Measurements from ENCODE around the gene PIK3R5.

The PIK3R5 gene

DNA sequence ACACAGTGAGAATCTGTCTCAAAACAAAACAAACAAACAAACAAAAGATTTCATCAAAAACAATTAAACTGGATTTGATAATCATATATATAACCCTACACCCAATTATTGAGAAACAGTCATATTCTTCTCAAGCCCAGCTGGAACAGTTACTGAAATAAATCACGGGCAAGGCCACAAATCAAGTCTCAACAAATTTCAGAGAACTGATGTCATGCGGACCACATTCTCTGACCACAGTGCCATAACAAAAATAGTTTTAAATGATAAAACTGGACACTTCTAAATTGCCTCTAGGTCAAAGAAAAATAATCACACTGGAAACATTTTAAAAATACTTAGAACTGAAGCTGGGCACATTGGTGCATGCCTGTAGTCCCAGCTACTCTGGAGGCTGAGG lies 15.9 kb upstream of the PIK3R5 start:
- H3K4me3 ChIP-seq (ENCODE audit: low read length), result no peak overlapping the region
- no peak overlapping the region for H3K9ac ChIP-seq (ENCODE audit: low read length)
- no peaks in the 10 kb centered on the region for H3K36me3 ChIP-seq (ENCODE audit: control insufficient read depth, low read depth, low read length)
- no peaks in the 10 kb centered on the region for H3K9me3 ChIP-seq (ENCODE audit: control insufficient read depth, low read depth, low read length)
- no peaks in the 10 kb centered on the region for H3K27me3 ChIP-seq (ENCODE audit: control insufficient read depth, insufficient read depth, low read length)
- no peak overlapping the region for H3K27ac ChIP-seq (ENCODE audit: low read length)
- H3K4me1 ChIP-seq (ENCODE audit: control insufficient read depth, low read depth, low read length), result no peaks in the 10 kb centered on the region

GRCh38 chr17:8979715-8980114 lies 14.2 kb upstream of the PIK3R5 start:
- no peaks in the 10 kb centered on the region for H3K36me3 ChIP-seq (ENCODE audit: control insufficient read depth, low read depth, low read length)
- no peaks in the 10 kb centered on the region for H3K4me1 ChIP-seq (ENCODE audit: control insufficient read depth, low read depth, low read length)
- no peak overlapping the region for H3K4me3 ChIP-seq (ENCODE audit: low read length)
- no peak overlapping the region for H3K9ac ChIP-seq (ENCODE audit: low read length)
- no peaks in the 10 kb centered on the region for H3K9me3 ChIP-seq (ENCODE audit: control insufficient read depth, low read depth, low read length)
- H3K27ac ChIP-seq (ENCODE audit: low read length), result no peak overlapping the region
- H3K27me3 ChIP-seq (ENCODE audit: control insufficient read depth, insufficient read depth, low read length), result no peaks in the 10 kb centered on the region

GRCh38 chr17:8976638-8977037 lies 11.1 kb upstream of the PIK3R5 start:
- H3K4me1 ChIP-seq (ENCODE audit: control insufficient read depth, low read depth, low read length), result no peaks in the 10 kb centered on the region
- no peaks in the 10 kb centered on the region for H3K9me3 ChIP-seq (ENCODE audit: control insufficient read depth, low read depth, low read length)
- no peak overlapping the region for H3K27ac ChIP-seq (ENCODE audit: low read length)
- no peaks in the 10 kb centered on the region for H3K36me3 ChIP-seq (ENCODE audit: control insufficient read depth, low read depth, low read length)
- H3K4me3 ChIP-seq (ENCODE audit: low read length), result no peak overlapping the region
- no peaks in the 10 kb centered on the region for H3K27me3 ChIP-seq (ENCODE audit: control insufficient read depth, insufficient read depth, low read length)
- no peak overlapping the region for H3K9ac ChIP-seq (ENCODE audit: low read length)

DNA sequence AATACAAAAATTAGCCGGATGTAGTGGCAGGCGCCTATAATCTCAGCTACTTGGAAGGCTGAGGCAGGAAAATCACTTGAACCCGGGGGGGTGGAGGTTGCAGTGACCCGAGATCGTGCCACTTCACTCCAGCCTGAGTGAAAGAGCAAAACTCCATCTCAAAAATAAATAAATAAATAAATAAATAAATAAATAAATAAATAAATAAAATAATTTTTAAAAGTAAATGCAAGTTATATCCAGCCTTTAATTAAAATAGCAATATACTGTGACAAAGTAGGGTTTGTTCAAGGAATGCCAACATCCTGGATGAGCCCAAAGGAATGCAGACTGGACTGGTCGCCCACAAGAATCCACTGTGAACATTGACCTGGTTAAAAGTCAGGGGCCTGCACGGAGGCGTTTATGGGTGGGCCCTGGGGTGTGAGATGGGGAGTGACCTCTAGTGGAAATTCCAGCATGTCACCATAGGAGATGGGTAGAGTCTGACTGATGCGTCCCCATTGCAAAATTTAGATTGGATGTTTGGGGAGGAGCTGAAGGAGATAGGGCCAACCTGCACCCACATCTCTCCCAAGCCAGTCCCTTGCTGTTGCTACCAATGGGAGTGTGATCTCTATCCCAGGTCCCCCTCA lies 9.7 kb upstream of the PIK3R5 start:
- Histone ChIP-seq H3K9me3 (ENCODE audit: control insufficient read depth, low read depth, low read length) (no peaks in the 10 kb centered on the region), H3K4me3 (ENCODE audit: low read length) (no peak overlapping the region), H3K36me3 (ENCODE audit: control insufficient read depth, low read depth, low read length) (no peaks in the 10 kb centered on the region), H3K9ac (ENCODE audit: low read length) (no peak overlapping the region), H3K4me1 (ENCODE audit: control insufficient read depth, low read depth, low read length) (no peaks in the 10 kb centered on the region), H3K27ac (ENCODE audit: low read length) (no peak overlapping the region), H3K27me3 (ENCODE audit: control insufficient read depth, insufficient read depth, low read length) (no peaks in the 10 kb centered on the region)

- Histone ChIP-seq H3K27ac (ENCODE audit: low read length) (no peak overlapping the region), H3K9me3 (ENCODE audit: control insufficient read depth, low read depth, low read length) (no peaks in the 10 kb centered on the region), H3K36me3 (ENCODE audit: control insufficient read depth, low read depth, low read length) (no peaks in the 10 kb centered on the region), H3K27me3 (ENCODE audit: control insufficient read depth, insufficient read depth, low read length) (peaks cover 24% of the 10 kb centered on the region), H3K4me1 (ENCODE audit: control insufficient read depth, low read depth, low read length) (peaks cover 3% of the 10 kb centered on the region), H3K4me3 (ENCODE audit: low read length) (no peak overlapping the region), H3K9ac (ENCODE audit: low read length) (no peak overlapping the region)
Observed at GRCh38 chr17:8969901-8970300, 4.4 kb upstream of the PIK3R5 start.

DNA sequence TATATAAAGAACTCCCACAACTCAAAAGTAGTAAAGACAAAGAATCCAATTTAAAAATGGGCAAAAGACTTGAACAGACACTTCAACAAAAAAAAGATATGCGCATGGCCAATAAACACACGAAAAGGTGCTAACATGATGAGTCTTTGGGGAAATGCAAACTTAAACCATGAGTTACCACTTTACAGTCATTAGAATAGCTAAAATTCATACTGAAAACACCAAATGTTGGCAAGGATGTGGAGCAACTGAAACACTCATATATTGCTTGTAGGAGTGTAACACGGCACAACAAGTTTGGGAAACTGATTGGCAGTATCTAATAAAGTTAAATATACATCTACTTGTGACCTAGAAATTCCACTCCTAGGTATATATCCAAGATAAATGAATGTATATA lies 3.0 kb upstream of the PIK3R5 start:
- Histone ChIP-seq H3K4me1 (ENCODE audit: control insufficient read depth, low read depth, low read length) (peaks cover 3% of the 10 kb centered on the region), H3K36me3 (ENCODE audit: control insufficient read depth, low read depth, low read length) (no peaks in the 10 kb centered on the region), H3K9ac (ENCODE audit: low read length) (no peak overlapping the region), H3K4me3 (ENCODE audit: low read length) (no peak overlapping the region), H3K27me3 (ENCODE audit: control insufficient read depth, insufficient read depth, low read length) (peaks cover 37% of the 10 kb centered on the region), H3K9me3 (ENCODE audit: control insufficient read depth, low read depth, low read length) (no peaks in the 10 kb centered on the region), H3K27ac (ENCODE audit: low read length) (no peak overlapping the region)

GRCh38 chr17:8967861-8968260 lies 2.4 kb upstream of the PIK3R5 start:
- peaks cover 37% of the 10 kb centered on the region for H3K27me3 ChIP-seq (ENCODE audit: control insufficient read depth, insufficient read depth, low read length)

GRCh38 chr17:8966926-8967325 lies 1.4 kb upstream of the PIK3R5 start:
- Histone ChIP-seq H3K27me3 (ENCODE audit: control insufficient read depth, insufficient read depth, low read length) (peaks cover 37% of the 10 kb centered on the region), H3K9me3 (ENCODE audit: control insufficient read depth, low read depth, low read length) (no peaks in the 10 kb centered on the region), H3K4me1 (ENCODE audit: control insufficient read depth, low read depth, low read length) (peaks cover 3% of the 10 kb centered on the region), H3K27ac (ENCODE audit: low read length) (no peak overlapping the region), H3K9ac (ENCODE audit: low read length) (no peak overlapping the region), H3K4me3 (ENCODE audit: low read length) (no peak overlapping the region), H3K36me3 (ENCODE audit: control insufficient read depth, low read depth, low read length) (no peaks in the 10 kb centered on the region)

More at GRCh38 chr17:8967861-8968260, 2.4 kb upstream of the PIK3R5 start:
- Histone ChIP-seq H3K36me3 (ENCODE audit: control insufficient read depth, low read depth, low read length) (no peaks in the 10 kb centered on the region), H3K9me3 (ENCODE audit: control insufficient read depth, low read depth, low read length) (no peaks in the 10 kb centered on the region), H3K4me3 (ENCODE audit: low read length) (no peak overlapping the region), H3K27ac (ENCODE audit: low read length) (no peak overlapping the region), H3K9ac (ENCODE audit: low read length) (no peak overlapping the region), H3K4me1 (ENCODE audit: control insufficient read depth, low read depth, low read length) (peaks cover 3% of the 10 kb centered on the region)

DNA sequence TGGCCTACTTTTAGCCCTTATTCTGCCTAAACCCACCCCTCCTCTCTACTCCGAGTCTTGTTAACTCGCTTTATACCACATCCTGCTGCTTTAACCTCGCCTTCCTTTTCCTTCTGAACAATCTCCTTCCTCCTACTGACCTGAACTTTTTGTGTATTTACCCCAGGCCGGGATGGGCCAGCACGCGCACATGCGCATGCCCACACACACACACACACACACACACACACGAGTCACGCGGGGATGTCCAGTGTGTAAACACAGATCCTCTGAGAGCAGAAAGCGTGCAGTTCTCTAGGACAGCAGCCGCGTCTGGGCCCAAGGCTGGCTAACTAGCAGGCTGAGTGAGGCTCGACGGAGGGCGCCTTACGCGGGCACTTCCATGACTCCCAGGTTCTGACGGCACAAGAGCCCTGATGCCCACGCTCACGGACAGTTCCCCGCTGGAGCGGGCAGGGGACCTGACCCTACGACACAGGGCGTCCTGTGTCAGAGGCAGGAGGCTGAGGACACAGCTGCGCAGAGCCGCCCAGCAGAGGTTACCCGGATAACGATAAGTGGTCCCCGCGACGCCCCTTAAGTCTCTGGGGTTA lies 610 bp downstream of the PIK3R5 start:
- Histone ChIP-seq H3K36me3 (ENCODE audit: control insufficient read depth, low read depth, low read length) (no peaks in the 10 kb centered on the region), H3K9me3 (ENCODE audit: control insufficient read depth, low read depth, low read length) (no peaks in the 10 kb centered on the region), H3K27me3 (ENCODE audit: control insufficient read depth, insufficient read depth, low read length) (peaks cover 37% of the 10 kb centered on the region), H3K9ac (ENCODE audit: low read length) (no peak overlapping the region), H3K27ac (ENCODE audit: low read length) (no peak overlapping the region), H3K4me1 (ENCODE audit: control insufficient read depth, low read depth, low read length) (peaks cover 3% of the 10 kb centered on the region), H3K4me3 (ENCODE audit: low read length) (peak overlapping the region; percentile 70)

GRCh38 chr17:8963647-8964258 lies 1.8 kb downstream of the PIK3R5 start:
- Histone ChIP-seq H3K9ac (ENCODE audit: low read length) (no peak overlapping the region), H3K27ac (ENCODE audit: low read length) (no peak overlapping the region), H3K4me3 (ENCODE audit: low read length) (no peak overlapping the region), H3K36me3 (ENCODE audit: control insufficient read depth, low read depth, low read length) (no peaks in the 10 kb centered on the region), H3K27me3 (ENCODE audit: control insufficient read depth, insufficient read depth, low read length) (peaks cover 37% of the 10 kb centered on the region), H3K9me3 (ENCODE audit: control insufficient read depth, low read depth, low read length) (no peaks in the 10 kb centered on the region), H3K4me1 (ENCODE audit: control insufficient read depth, low read depth, low read length) (peaks cover 3% of the 10 kb centered on the region)

- Histone ChIP-seq H3K27ac (ENCODE audit: low read length) (no peak overlapping the region), H3K4me1 (ENCODE audit: control insufficient read depth, low read depth, low read length) (peaks cover 3% of the 10 kb centered on the region)
Observed at GRCh38 chr17:8963014-8963413, 2.5 kb downstream of the PIK3R5 start.

DNA sequence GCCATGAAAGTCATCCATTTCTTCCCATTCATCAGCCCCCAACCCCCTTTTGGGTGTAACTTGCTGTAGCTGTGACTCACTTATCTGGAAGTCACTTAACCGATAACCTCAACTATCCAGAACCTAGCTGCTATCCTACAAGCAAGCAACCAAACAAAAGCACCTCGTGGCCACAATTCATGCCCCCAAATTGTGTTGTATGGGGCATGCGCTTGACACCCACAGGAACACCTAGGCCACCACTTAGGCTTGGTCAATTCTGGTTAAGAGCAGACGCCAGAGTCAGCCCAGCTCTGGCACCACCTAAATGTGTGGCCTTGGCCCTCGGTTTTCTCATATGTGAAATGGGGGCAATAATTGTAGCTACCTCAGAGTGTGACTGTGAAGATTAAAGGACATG lies 3.7 kb downstream of the PIK3R5 start:
- peaks cover 3% of the 10 kb centered on the region for H3K4me1 ChIP-seq (ENCODE audit: control insufficient read depth, low read depth, low read length)
- H3K27me3 ChIP-seq (ENCODE audit: control insufficient read depth, insufficient read depth, low read length), result peaks cover 26% of the 10 kb centered on the region
- H3K9me3 ChIP-seq (ENCODE audit: control insufficient read depth, low read depth, low read length), result no peaks in the 10 kb centered on the region
- no peak overlapping the region for H3K9ac ChIP-seq (ENCODE audit: low read length)
- no peaks in the 10 kb centered on the region for H3K36me3 ChIP-seq (ENCODE audit: control insufficient read depth, low read depth, low read length)
- no peak overlapping the region for H3K27ac ChIP-seq (ENCODE audit: low read length)
- H3K4me3 ChIP-seq (ENCODE audit: low read length), result no peak overlapping the region

More at GRCh38 chr17:8963014-8963413, 2.5 kb downstream of the PIK3R5 start:
- Histone ChIP-seq H3K36me3 (ENCODE audit: control insufficient read depth, low read depth, low read length) (no peaks in the 10 kb centered on the region), H3K4me3 (ENCODE audit: low read length) (no peak overlapping the region), H3K27me3 (ENCODE audit: control insufficient read depth, insufficient read depth, low read length) (peaks cover 37% of the 10 kb centered on the region), H3K9ac (ENCODE audit: low read length) (no peak overlapping the region), H3K9me3 (ENCODE audit: control insufficient read depth, low read depth, low read length) (no peaks in the 10 kb centered on the region)
